GM12874 (cell line): ENCODE results near the gene ETV3L.

Source experiments
- TF ChIP-seq, protein P1 (sequence below): IDR thresholded peaks from 2 replicates; pipeline ENCODE4 v1.5.1; 2011; ENCODE audit warnings: low read depth, mild to moderate bottlenecking, control low read depth, low read length, moderate library complexity; ENCODE audit not compliant: insufficient read depth

The ETV3L gene

GRCh38 chr1:157142201-157142600 lies 42.6 kb upstream of the ETV3L start:
- TF ChIP-seq, protein P1, sequence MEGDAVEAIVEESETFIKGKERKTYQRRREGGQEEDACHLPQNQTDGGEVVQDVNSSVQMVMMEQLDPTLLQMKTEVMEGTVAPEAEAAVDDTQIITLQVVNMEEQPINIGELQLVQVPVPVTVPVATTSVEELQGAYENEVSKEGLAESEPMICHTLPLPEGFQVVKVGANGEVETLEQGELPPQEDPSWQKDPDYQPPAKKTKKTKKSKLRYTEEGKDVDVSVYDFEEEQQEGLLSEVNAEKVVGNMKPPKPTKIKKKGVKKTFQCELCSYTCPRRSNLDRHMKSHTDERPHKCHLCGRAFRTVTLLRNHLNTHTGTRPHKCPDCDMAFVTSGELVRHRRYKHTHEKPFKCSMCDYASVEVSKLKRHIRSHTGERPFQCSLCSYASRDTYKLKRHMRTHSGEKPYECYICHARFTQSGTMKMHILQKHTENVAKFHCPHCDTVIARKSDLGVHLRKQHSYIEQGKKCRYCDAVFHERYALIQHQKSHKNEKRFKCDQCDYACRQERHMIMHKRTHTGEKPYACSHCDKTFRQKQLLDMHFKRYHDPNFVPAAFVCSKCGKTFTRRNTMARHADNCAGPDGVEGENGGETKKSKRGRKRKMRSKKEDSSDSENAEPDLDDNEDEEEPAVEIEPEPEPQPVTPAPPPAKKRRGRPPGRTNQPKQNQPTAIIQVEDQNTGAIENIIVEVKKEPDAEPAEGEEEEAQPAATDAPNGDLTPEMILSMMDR, result no peak

- TF ChIP-seq, protein P1, result no peak
Measured at GRCh38 chr1:157141212-157141855, 41.7 kb upstream of the ETV3L start.

DNA sequence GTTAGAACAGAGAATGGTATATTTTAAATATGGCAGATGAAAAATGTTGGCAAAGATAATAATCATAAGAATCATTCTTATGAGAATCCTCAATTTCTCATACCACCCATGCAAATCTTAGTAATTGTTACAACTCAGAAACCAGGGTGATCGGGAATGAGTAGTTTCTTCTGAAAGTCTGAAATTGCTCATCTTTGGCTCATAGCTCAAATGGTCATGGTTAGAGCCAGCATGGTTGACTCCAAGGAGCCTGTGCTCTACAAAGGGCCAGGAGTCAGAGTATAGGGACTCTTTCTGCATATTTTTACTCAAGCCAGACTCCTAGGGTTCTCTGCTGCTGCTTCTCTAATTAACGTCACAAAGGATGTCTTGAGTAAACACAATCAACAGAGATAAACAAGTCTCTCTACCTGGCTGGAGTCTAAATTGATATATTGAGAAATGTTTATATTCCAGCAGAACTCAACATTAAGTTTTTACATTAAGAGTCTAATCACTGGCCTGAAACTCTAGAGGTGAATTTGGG lies 40.5 kb upstream of the ETV3L start:
- TF ChIP-seq, protein P1, result no peak

DNA sequence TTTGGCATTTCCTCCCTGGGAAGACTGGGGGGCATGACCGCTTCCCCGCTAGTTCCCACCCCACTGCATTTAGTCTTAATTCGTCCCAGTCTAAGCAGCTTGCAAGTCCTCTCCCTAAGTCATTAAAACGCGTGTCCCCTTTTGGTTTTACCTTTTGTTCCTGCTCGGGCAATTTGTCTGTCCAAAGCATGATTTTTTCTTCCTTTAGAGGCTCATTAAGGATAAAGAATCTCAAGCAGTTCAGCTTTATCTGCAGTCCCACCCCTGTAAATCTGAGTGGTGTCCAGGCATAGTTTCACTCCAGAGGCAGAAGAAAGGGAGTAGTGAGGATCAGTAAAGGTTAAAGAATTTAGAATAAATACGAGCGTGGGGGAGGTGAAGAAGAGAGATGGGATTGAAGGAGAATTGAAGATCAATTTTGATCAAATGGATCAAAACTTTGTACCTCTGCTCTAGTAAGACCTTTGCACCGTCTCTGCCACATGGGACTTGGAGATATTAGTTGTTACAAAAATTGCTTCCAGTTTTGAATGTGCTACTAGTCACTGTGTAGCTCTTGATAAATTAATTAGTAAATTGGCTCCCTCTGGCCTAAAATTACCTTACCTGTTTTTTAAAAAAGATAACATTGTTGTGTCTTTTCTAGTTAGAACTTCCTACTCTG lies 39.6 kb upstream of the ETV3L start:
- TF ChIP-seq, protein P1, result no peak

DNA sequence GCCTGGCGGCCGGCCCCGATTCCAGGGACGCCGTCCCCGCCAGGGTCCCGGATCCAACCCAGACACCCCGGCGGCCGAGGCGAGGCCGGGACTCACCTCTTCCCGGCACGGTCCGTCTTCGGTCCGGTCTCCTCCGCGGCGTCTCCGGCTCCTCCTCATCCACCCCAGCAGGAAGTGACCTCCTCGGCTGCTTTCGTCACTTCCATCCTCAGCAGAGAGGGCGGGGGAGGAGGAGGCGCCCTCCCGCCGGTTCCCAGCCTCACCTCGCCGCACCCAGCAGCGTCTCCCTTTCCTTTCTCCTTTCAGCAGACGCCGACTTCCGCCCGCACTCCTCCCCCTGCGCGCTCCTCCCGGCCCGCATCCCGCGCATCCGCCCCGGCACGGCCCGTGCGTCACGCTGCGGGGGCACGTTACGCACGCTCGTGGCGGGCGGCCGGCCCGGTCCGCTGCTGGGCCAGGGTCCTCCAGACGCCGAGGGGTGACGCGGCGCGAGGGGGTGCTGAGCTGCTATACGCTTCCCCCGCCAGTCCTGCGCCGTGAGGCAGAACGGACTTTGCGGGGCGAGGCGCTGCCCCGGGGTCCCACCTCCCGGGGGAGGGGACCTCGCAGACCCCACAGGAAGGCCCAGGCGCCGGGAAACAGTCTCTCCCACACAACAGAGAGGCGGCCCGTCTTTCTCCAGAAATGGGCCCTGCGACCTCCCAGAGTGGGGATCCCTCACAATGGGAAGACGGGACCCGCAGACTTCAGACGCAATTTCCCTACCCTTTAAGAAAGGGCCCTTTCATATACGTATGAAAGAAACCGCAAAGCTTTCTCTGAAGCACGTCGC lies 38.8 kb upstream of the ETV3L start, which contains the start of gene ETV3:
TSS of gene ETV3 (minus strand) at position 176 of the 832 bp plus-strand sequence. CDS start 2,043 bp downstream, outside the sequence.
- TF ChIP-seq, protein P1, result no peak

GRCh38 chr1:157137408-157138219 lies 38.0 kb upstream of the ETV3L start:
- TF ChIP-seq, protein P1, result no peak

GRCh38 chr1:157137046-157137407 lies 37.4 kb upstream of the ETV3L start:
- TF ChIP-seq, protein P1, result no peak
